Right atrium auricular region (tissue), 2 donors: Measurements from ENCODE around the gene RAB3C. TPM values are rescaled to one million over a fixed set of nuclear protein-coding genes. Genes with fewer than 3 reads are reported as not detected.
"Not testable (repeated sequence)": the region's sequence is repeated elsewhere in the genome, so short reads cannot be mapped to it uniquely, and the experiment has no call there.

Source experiments
- DNase-seq: peaks from one replicate; pipeline ENCODE4 v3.0.0-alpha.2; 2019; ENCODE audit warnings: low spot score
- H3K27ac ChIP-seq, 2 donors: fragments of 200-600 bp; sonication (generic); 1 replicate in 1 of 2; 2 replicates in 1 of 2; pipeline ENCODE4 v1.5.1; 2016 to 2019
- H3K27me3 ChIP-seq, 2 donors: fragments of 200-600 bp; sonication (generic); one replicate each; pipeline versions ENCODE4 v1.5.1 to v1.6.0; 2017 to 2019
- H3K36me3 ChIP-seq: fragments of 200-600 bp; sonication (generic); one replicate; pipeline ENCODE4 v1.5.1; 2016
- H3K4me1 ChIP-seq, 2 donors: fragments of 200-600 bp; sonication (generic); one replicate each; pipeline versions ENCODE4 v1.5.1 to v1.6.0; 2017 to 2019
- H3K4me3 ChIP-seq, 2 donors: fragments of 200-600 bp; sonication (generic); 1 replicate in 1 of 2; 2 replicates in 1 of 2; pipeline ENCODE4 v1.5.1; 2017 to 2019; ENCODE audit warnings: mild to moderate bottlenecking in 1 of 2, moderate library complexity in 1 of 2
- H3K9me3 ChIP-seq, 2 donors: fragments of 200-600 bp; sonication (generic); one replicate each; pipeline ENCODE4 v1.5.1; 2019
- total RNA-seq, 2 donors: library from RNA; depleted of rRNA; stranded (reverse); fragments of >200 nt; gene quantifications; one replicate each; pipeline ENCODE4 v1.1.0, GENCODE V29; 2016
- TF ChIP-seq, protein P1 (sequence below), 2 donors: fragments of 200-600 bp; sonication (generic); IDR thresholded peaks; one replicate each; pipeline ENCODE4 v1.5.1; 2019; ENCODE audit warnings: antibody characterized with exemption in 2 of 2

The RAB3C gene
- total RNA-seq, 2 donors from 2014 or later, result 0.07 to 0.16 TPM

GRCh38 chr5:58545912-58546311 lies 37.0 kb upstream of the RAB3C start:
- TF ChIP-seq, protein P1, sequence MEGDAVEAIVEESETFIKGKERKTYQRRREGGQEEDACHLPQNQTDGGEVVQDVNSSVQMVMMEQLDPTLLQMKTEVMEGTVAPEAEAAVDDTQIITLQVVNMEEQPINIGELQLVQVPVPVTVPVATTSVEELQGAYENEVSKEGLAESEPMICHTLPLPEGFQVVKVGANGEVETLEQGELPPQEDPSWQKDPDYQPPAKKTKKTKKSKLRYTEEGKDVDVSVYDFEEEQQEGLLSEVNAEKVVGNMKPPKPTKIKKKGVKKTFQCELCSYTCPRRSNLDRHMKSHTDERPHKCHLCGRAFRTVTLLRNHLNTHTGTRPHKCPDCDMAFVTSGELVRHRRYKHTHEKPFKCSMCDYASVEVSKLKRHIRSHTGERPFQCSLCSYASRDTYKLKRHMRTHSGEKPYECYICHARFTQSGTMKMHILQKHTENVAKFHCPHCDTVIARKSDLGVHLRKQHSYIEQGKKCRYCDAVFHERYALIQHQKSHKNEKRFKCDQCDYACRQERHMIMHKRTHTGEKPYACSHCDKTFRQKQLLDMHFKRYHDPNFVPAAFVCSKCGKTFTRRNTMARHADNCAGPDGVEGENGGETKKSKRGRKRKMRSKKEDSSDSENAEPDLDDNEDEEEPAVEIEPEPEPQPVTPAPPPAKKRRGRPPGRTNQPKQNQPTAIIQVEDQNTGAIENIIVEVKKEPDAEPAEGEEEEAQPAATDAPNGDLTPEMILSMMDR (IDR thresholded peaks at IDR 0.05), result no peak
- no peaks in the 10 kb centered on the region for H3K27me3 ChIP-seq
- no peaks in the 10 kb centered on the region for H3K4me1 ChIP-seq
- no peaks in the 10 kb centered on the region for H3K9me3 ChIP-seq
- H3K27ac ChIP-seq, result no peak overlapping the region
- no peaks in the 10 kb centered on the region for H3K36me3 ChIP-seq
- no peak overlapping the region for H3K4me3 ChIP-seq
- DNase-seq, result no peak

DNA sequence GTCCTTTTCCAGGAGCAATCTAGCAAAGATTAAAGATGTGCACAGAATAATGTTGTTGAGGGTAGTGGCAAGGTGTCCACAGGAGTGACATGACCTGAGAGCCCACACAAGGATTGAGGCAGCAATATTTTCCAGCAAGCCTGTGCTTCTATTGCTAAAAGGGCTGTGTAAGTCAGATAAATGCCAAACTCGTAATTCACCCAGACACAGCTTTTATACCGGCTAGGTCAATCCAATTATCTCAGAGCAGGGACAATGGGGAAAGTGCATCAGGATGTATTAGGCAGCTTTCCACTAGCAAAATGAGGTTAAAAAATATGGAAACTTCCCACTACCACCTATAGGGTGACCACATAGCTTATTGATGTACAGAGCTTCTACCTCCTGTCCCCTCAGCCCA lies 34.8 kb upstream of the RAB3C start:
- no peak for DNase-seq
- no peaks in the 10 kb centered on the region for H3K9me3 ChIP-seq
- TF ChIP-seq, protein P1 (IDR thresholded peaks at IDR 0.05), result no peak
- no peak overlapping the region for H3K4me3 ChIP-seq
- H3K27me3 ChIP-seq, result no peaks in the 10 kb centered on the region
- no peaks in the 10 kb centered on the region for H3K4me1 ChIP-seq
- H3K36me3 ChIP-seq, result no peaks in the 10 kb centered on the region
- no peak overlapping the region for H3K27ac ChIP-seq

- TF ChIP-seq, protein P1 (IDR thresholded peaks at IDR 0.05), result no peak
- H3K4me1 ChIP-seq, result no peaks in the 10 kb centered on the region
- DNase-seq, result no peak
- H3K4me3 ChIP-seq, result no peak overlapping the region
- H3K27ac ChIP-seq, result no peak overlapping the region
- no peaks in the 10 kb centered on the region for H3K27me3 ChIP-seq
- no peaks in the 10 kb centered on the region for H3K36me3 ChIP-seq
- no peaks in the 10 kb centered on the region for H3K9me3 ChIP-seq
These were observed 31.4 kb upstream of the RAB3C start for GRCh38 chr5:58551492-58551891.

- not testable (repeated sequence) for H3K4me1 ChIP-seq, H3K27me3 ChIP-seq, DNase-seq, H3K4me3 ChIP-seq, H3K27ac ChIP-seq, H3K9me3 ChIP-seq, H3K36me3 ChIP-seq
These were observed 25.1 kb upstream of the RAB3C start for GRCh38 chr5:58557665-58558338.

DNA sequence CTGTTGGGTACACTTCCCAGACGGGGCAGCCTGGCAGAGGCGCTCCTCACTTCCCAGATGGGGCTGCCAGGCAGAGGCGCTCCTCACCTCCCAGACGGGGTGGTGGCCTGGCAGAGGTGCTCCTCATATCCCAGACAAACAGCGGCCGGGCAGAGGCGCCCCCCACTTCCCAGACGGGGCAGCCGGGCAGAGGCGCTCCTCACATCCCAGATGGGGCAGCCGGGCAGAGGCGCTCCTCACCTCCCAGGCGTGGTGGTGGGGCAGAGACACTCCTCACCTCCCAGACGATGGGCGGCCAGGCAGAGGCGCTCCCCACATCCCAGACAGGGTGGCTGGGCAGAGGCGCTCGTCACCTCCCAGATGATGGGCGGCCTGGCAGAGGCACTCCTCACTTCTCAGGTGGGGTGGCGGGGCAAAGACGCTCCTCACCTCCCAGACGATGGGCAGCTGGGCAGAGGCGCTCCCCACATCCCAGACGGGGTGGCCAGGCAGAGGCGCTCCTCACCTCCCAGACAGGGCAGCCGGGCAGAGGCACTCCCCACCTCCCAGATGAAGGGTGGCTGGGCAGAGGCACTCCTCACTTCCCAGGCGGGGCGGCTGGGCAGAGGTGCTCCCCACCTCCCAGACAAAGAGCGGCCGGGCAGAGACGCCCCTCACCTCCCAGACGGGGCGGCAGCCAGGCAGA lies 19.7 kb upstream of the RAB3C start:
- not testable (repeated sequence) for H3K4me1 ChIP-seq, DNase-seq, H3K27me3 ChIP-seq, H3K36me3 ChIP-seq, H3K27ac ChIP-seq, H3K9me3 ChIP-seq, H3K4me3 ChIP-seq

- not testable (repeated sequence) for H3K4me1 ChIP-seq, DNase-seq, H3K9me3 ChIP-seq, H3K27me3 ChIP-seq, H3K4me3 ChIP-seq, H3K36me3 ChIP-seq, H3K27ac ChIP-seq
These were observed 18.6 kb upstream of the RAB3C start for GRCh38 chr5:58564043-58564832.

DNA sequence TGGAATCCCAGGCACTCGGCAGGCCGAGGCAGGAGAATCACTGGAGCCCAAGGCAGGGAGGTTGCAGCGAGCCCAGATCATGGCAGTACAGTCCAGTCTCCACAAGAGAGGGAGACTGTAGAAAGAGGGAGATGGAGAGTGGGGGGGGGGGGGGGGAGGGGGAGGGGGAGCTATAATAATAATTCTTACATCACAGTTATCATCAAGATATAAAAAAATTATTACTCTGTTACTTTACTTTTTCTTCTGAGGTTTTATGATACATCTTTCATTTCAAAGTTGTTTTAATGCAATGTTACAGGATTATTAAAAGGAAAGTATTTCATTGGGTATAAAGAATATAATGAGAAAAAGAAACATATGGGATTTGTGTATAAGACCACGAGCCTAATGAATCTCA lies 17.8 kb upstream of the RAB3C start:
- no peak for DNase-seq
- Histone ChIP-seq H3K4me3 (no peak overlapping the region), H3K36me3 (no peaks in the 10 kb centered on the region), H3K27me3 (no peaks in the 10 kb centered on the region), H3K9me3 (no peaks in the 10 kb centered on the region), H3K4me1 (no peaks in the 10 kb centered on the region), H3K27ac (no peak overlapping the region)
- TF ChIP-seq, protein P1 (IDR thresholded peaks at IDR 0.05), result no peak
